Esophagus squamous epithelium (tissue), 5 donors: ENCODE measurements around the gene RNGTT. TPM values are rescaled to one million over a fixed set of nuclear protein-coding genes. Genes with fewer than 3 reads are reported as not detected.

Source experiments
- DNase-seq: peaks from one replicate; lab custom pipeline; 2025; lab: John Stamatoyannopoulos, UW
- H3K27ac ChIP-seq, 4 donors: fragments of 200-600 bp; sonication (generic); one replicate each; pipeline ENCODE4 v1.5.1; 2016 to 2019; ENCODE audit warnings: mild to moderate bottlenecking in 1 of 4
- H3K27me3 ChIP-seq, 4 donors: fragments of 200-600 bp; sonication (generic); 1 replicate in 3 of 4; 2 replicates in 1 of 4; pipeline versions ENCODE4 v1.5.1 to v1.6.0; 2017 to 2021; ENCODE audit warnings: antibody characterized with exemption in 1 of 4
- H3K36me3 ChIP-seq, 3 donors: fragments of 200-600 bp; sonication (generic); one replicate each; pipeline ENCODE4 v1.5.1; 2016 to 2019
- H3K4me1 ChIP-seq, 3 donors: fragments of 200-600 bp; sonication (generic); one replicate each; pipeline ENCODE4 v1.5.1; 2017 to 2019
- H3K4me3 ChIP-seq, 4 donors: fragments of 200-600 bp; sonication (generic); 1 replicate in 3 of 4; 2 replicates in 1 of 4; pipeline ENCODE4 v1.5.1; 2016 to 2019; ENCODE audit warnings: mild to moderate bottlenecking in 2 of 4, moderate library complexity in 1 of 4
- H3K9me3 ChIP-seq, 3 donors: fragments of 200-600 bp; sonication (generic); one replicate each; pipeline ENCODE4 v1.5.1; 2016 to 2019
- CTCF ChIP-seq, 6 experiments: fragments of 450-650 bp in 4 of 6; fragments of 200-600 bp in 2 of 6; sonication (generic) in 2 of 6; IDR thresholded peaks; one replicate each; pipeline ENCODE4 v1.5.1; 2016 to 2019; ENCODE audit warnings: antibody characterized with exemption in 6 of 6, mild to moderate bottlenecking in 4 of 6, moderate library complexity in 4 of 6
- POLR2A ChIP-seq, 4 donors: fragments of 450-650 bp; IDR thresholded peaks; one replicate each; pipeline ENCODE4 v1.6.1; 2017; ENCODE audit warnings: antibody characterized with exemption in 4 of 4, mild to moderate bottlenecking in 4 of 4, moderate library complexity in 3 of 4
- WGBS, 2 donors: methylation state at CpG; one replicate each; pipeline ENCODE4 v1.1.5; 2018; 5-methylcytosine and 5-hydroxymethylcytosine counted together
- intact Hi-C: fragments of 100-400 bp; cut with DNase I; formaldehyde crosslinking; loops from one replicate; pipeline ENCODE4 v1.15.0; 2022
- total RNA-seq, 4 donors: library from RNA; depleted of rRNA; stranded (reverse); fragments of >200 nt; gene quantifications; one replicate each; pipeline ENCODE4 v1.1.0, GENCODE V29; 2016
- donor health status: DM: yes; HTN: yes; CAD: no.

RNGTT gene
- total RNA-seq, 4 donors from 2014 or later = 8.3 to 22.3 (median 18.3) TPM

DNA sequence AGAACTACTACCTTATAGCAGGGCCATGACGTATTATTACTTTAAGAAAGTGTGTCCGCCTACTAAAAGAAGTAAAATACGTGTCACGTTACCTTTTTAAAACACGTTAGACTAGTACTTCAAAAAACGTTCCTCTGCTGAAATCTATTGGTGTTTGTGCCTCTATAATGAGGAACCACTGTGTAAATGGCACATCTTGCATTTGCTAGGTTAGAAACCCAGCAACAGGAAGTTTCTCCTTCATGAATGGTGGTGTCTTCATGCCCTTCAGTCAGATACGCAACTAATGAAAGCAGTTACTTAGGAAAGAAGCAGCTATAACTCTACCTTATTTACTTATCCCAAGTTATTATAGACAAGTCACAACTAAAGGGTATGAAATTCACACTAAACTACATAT lies 343.5 kb downstream of the RNGTT start:
- TF ChIP-seq CTCF (IDR thresholded peaks at IDR 0.05) = no peak
- TF ChIP-seq POLR2A (IDR thresholded peaks at IDR 0.05) = no peak
- no peak for DNase-seq
- H3K27me3 ChIP-seq = no peaks in the 10 kb centered on the region
- H3K27ac ChIP-seq = no peak overlapping the region
- intact Hi-C loops = no loop called here
- no peaks in the 10 kb centered on the region for H3K36me3 ChIP-seq
- WGBS, 2 donors = 84 to 86% methylated on average over 7 of the region's 7 CpGs
- H3K4me1 ChIP-seq = no peaks in the 10 kb centered on the region
- H3K4me3 ChIP-seq = no peak overlapping the region
- H3K9me3 ChIP-seq = no peaks in the 10 kb centered on the region

- Histone ChIP-seq H3K4me3 (no peak overlapping the region), H3K36me3 (peaks cover 0 to 25% (median 0%) of the 10 kb centered on the region in 3 donors), H3K27ac (no peak overlapping the region), H3K27me3 (no peaks in the 10 kb centered on the region), H3K4me1 (no peaks in the 10 kb centered on the region), H3K9me3 (no peaks in the 10 kb centered on the region)
- no peak for DNase-seq
- TF ChIP-seq POLR2A (IDR thresholded peaks at IDR 0.05) (no peak), CTCF (IDR thresholded peaks at IDR 0.05) (no peak)
- intact Hi-C loops = no loop called here
- WGBS, 2 donors = 70 to 89% methylated on average over 1 of the region's 1 CpG
Observed at GRCh38 chr6:88616380-88616779, 347.0 kb downstream of the RNGTT start.

DNA sequence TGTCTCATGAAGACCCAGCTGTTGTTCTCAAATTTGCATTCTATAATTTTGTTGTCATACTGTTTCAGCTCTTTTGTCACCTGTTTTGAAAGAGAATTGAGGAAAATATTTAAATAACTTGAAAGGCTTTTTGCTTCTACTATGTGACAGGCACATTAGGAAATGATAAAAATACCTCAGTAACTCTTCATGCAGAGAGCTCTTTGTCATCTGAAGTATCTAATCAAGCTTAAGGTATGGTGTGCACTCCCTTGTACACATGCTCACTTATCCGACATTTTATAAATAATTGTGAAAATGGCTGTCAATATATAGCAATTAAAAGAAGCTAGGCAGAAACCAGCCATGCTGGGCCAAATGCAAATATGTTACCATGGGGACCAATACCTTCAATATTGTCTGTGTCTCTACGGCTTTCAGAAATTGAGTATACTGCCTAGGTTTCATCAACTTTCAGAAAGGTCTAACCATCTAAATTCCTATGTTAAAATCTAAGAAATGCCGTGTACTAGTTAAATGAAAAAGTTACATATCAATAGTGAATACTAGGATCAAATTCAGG lies 349.0 kb downstream of the RNGTT start:
- Histone ChIP-seq H3K27me3 (no peaks in the 10 kb centered on the region), H3K4me3 (no peak overlapping the region), H3K4me1 (no peaks in the 10 kb centered on the region), H3K27ac (no peak overlapping the region), H3K9me3 (no peaks in the 10 kb centered on the region), H3K36me3 (peaks cover 0 to 35% (median 0%) of the 10 kb centered on the region in 3 donors)
- no peak for DNase-seq
- WGBS, 2 donors = 84 to 98% methylated on average over 3 of the region's 3 CpGs
- intact Hi-C loops = no loop called here
- TF ChIP-seq POLR2A (IDR thresholded peaks at IDR 0.05) = no peak
- TF ChIP-seq CTCF (IDR thresholded peaks at IDR 0.05) = no peak

GRCh38 chr6:88612631-88613030 lies 350.8 kb downstream of the RNGTT start:
- intact Hi-C loops = no loop called here
- Histone ChIP-seq H3K36me3 (peaks cover 0 to 35% (median 0%) of the 10 kb centered on the region in 3 donors), H3K4me3 (no peak overlapping the region), H3K4me1 (no peaks in the 10 kb centered on the region), H3K9me3 (no peaks in the 10 kb centered on the region), H3K27me3 (no peaks in the 10 kb centered on the region), H3K27ac (no peak overlapping the region)
- TF ChIP-seq CTCF (IDR thresholded peaks at IDR 0.05) = no peak
- WGBS, 2 donors = 90% methylated on average over 5 of the region's 5 CpGs
- no peak for DNase-seq

DNA sequence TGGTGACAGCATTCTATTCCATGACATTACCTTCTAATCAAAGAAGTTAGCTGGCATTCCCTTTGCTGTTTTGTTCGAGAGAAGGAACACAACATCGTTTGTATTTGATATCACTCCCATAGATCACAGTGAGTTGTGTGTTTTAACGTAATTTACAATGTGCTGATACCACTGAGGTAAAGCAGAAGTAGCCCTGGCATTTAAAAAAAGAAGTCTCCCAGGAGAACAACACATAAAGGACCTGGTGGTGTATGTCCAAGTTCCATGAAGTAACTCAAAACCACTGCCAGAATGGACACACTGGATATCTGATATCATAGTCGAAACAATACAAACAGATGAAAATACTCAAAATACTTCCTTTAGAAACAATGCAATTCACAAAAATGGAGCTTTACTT lies 351.7 kb downstream of the RNGTT start:
- TF ChIP-seq POLR2A (IDR thresholded peaks at IDR 0.05) = no peak
- no peak for TF ChIP-seq CTCF (IDR thresholded peaks at IDR 0.05)
- H3K9me3 ChIP-seq = no peaks in the 10 kb centered on the region
- intact Hi-C loops = no loop called here
- H3K4me1 ChIP-seq = no peaks in the 10 kb centered on the region
- WGBS, 2 donors = 66 to 81% methylated on average over 3 to 4 of the region's 4 CpGs
- H3K27ac ChIP-seq = no peak overlapping the region
- H3K4me3 ChIP-seq = no peak overlapping the region
- peaks cover 0 to 35% (median 0%) of the 10 kb centered on the region in 3 donors for H3K36me3 ChIP-seq
- H3K27me3 ChIP-seq = no peaks in the 10 kb centered on the region
- no peak for DNase-seq
